ENCODE measurements around the gene CD2.

Gene CD2

DNA sequence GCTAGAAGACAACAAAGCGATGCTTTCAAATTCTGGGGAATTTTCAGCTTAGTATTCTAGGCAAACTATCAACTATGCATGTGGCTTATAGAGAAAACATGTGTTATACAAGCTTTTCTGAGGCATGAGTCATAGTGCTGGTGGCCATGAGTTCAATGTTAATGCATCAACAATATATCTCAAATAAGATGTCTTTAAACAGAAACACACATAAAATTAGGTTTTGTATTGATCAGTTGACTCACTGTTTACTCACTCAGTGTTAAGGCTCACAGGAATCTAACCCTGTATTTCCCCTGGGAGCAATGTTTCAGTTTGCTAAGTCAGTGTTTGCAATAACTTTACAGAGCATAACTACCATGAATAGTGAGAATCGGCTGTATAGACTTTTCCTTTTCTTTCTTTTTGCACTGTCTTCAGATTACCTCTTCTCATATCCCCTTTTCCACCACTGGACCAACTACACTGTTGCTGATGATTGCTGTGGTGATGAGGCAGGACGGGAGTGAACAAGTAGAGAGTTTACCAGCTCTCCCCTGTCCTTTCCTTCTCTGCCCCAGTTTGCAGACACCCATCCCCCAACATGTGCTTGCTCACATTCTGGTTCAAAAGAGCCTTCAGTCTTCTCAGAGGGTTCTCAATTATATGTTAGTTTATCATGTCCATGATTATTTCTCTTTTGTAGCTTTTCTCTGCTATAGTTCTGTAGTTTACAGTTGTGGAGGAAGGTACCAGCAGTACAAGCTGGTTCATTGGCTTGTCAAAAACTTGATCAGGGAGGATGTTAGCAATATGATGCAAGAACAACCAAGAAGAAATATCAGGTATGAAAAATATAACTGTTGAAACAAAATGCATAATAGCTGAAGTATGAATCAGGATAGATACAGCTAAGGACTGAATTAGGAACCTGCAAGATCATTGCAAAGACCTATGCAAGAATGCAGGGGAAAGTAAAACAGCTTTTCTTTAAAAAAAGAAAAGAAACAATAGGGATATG is 23.9 kb downstream of the CD2 start:
- DNase-seq = no peak

DNA sequence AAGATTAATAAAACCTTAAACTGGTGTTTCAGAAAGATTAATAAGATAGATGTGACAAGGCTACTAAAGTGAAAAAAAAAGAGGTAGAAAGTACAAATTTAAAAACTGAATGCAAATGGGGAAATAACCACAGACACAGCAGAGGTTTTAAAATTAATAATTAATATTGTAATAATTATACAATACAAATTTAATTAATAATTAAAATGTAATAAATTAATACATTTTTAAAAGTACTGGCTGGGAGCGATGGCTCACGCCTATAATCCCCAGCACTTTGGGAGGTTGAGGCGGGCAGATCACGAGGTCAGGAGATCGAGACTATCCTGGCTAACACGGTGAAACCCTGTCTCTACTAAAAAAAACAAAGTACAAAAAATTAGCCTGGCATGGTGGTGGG is 26.8 kb downstream of the CD2 start:
- ATAC-seq = no peak
- no peak for DNase-seq

More for the DNA sequence above, 23.9 kb downstream of the CD2 start:
- peak; percentile 46 for ATAC-seq

DNA sequence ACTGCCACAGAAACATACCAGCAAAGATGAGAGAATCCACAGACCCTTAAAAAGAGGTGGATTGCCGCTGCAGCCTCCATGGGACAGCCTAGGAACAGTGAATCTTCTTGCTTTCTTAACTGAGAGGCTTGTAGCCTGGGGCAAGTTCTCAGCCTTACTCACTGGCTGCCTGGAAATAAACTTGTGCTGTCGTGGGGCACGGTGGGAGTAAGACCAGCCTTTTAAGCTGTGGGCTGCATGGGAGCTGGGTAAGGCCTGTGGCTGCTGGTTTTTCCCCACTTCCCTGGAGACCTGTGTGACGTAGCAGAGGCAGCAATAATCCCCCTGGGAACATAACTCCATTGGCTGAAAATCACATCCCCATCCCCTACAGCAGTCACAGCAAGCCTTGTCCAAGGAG is 30.8 kb downstream of the CD2 start:
- DNase-seq (no peak), ATAC-seq (no peak)

DNA sequence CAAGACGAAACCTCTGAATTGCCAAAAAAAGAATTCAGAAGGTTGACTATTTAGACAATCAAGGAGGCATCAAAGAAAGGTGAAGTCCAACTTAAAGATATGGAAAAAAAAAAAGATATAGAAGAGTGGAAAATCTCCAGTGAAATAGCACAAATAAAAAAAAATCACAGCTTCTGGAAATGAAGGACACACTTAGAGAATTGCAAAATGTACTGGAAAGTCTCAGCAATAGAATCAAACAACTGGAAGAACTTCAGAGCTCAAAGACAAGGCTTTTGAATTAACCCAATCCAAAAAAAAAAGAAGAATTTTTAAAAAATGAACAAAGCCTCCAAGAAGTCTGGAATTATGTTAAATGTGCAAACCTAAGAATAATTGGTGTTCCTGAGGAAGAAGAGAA is 31.8 kb downstream of the CD2 start:
- ATAC-seq = no peak

DNA sequence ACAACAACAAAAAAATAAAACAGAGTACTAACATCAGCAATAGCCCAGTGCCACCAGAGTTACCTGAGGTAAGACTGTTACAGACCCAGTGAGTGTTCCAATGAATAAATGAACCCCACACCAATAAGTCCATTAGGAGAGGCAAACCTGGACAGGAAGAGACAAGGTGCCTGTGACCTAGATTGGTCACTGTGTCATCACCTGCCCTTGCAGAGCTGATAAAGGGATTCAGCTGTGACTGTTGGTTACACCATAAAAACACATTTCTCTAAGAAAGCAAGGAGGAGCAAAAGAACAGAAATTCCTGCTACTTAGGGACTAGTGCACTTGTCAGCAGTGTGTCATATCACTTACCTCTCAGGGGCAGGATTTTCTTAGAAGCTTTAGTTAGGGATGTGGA is 37.5 kb downstream of the CD2 start:
- ATAC-seq (peak; percentile 36), DNase-seq (no peak)

More for the DNA sequence above, 31.8 kb downstream of the CD2 start:
- DNase-seq = no peak

DNA sequence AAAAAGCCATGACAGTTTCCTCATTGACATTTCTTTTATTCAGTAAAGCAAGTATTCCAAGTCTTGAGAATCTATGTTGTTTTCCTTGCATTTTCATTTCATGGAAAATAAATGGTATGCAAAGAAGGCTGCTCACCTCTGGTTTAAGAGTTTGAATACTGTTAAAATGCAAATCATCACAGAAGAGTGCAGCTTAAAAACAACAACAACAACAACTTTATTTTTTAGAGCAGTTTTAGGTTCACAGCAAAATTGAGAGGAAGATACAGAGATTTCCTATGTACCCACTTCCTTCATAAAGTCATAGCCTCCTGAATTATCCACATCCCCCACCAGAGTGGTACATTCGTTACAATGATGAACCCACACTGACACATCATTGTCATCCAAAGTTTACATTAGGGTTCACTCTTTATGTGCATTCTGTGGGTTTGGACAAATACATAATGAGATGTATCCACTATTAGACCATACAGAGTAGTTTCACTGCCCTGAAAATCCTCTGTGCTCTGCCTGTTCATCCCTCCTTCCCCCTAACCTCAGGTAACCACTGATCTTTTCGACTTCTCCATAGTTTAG is 39.2 kb downstream of the CD2 start:
- ATAC-seq (no peak), DNase-seq (no peak)

DNA sequence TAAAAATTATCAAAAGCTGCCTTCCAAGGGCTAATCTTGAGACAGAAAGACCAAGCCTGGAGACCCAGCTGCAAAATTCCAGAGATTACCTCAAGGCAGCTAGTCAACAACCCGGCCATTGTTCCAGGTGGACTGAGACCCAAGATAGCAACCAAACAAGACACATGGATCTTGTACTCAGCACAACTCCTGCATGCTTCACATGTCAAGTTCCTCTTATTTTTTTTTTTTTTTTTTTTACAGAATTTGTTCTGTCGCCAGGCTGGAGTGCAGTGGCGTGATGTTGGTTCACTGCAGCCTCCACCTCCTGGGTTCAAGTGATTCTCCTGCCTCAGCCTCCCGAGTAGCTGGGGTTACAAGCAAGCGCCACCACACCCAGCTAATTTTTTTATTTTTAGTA is 40.1 kb downstream of the CD2 start:
- DNase-seq (no peak), ATAC-seq (no peak)

DNA sequence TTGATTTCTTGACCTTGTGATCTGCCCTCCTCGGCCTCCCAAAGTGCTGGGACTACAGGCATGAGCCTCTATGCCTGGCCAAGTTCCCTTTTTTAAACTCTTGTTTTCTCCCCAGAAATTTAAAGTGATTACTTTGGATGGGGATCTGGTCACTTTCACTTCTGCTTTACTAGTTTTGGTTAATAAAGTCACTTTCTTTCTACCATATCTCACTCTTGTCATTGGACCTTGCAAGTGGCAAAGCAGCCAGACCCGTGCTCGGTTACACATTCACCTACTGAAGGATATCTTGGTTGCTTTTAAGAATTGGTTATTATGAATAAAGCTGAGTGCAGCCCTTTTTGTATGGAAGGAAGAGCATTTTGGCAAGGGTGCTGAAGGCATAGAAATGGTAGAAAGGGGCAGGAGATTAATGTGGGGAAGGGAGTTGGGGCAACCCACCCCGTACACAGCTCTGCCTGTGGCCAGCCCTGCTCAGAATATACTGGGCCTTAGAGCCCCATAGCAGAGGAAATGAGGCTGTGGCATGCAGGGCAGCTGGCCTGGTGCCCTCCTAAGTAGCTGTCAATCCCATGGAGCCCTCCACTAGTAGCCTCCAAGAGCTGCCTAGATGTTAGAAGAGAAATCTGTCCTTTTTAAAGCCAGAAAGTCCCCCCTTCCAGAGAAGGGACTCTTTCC is 40.7 kb downstream of the CD2 start:
- DNase-seq = no peak

DNA sequence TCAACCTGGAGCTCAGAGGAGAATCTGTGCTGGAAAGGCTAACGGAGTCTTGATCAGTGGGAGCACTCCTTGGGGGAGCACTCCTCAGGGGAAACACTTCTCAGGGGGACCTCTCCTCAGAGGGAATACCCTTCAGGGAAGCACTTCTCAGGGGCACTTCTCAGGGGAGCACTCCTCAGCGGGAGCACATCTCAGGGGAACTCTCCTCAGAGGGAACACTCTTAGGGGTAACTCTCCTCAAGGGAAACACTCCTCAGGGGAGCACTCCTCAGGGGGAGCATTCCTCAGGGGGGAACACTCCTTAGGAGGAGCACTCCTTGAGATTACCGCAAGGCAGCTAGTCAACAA is 41.2 kb downstream of the CD2 start:
- ATAC-seq (no peak), DNase-seq (no peak)

More for the DNA sequence above, 40.7 kb downstream of the CD2 start:
- ATAC-seq = no peak

DNA sequence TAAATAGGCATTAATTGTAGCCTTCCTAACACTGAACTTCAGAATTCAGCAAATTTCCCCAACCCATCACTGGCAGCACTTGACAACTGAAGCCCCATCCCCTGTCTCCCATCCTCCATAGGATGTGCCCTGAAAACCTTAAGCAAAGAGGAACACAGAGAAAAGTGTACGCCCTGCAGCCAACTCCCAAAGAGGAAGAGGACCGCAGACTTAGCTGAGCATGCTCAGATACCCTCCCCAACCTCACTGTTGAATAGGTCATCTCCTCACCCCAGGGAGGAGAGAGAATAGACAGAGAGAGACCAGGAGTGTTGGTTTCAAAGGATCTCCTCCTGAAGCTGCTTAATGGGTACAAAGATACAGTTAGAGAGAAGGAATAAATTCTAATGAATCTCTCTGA is 50.5 kb downstream of the CD2 start:
- DNase-seq (peak; percentile 44), ATAC-seq (peak; percentile 37)

DNA sequence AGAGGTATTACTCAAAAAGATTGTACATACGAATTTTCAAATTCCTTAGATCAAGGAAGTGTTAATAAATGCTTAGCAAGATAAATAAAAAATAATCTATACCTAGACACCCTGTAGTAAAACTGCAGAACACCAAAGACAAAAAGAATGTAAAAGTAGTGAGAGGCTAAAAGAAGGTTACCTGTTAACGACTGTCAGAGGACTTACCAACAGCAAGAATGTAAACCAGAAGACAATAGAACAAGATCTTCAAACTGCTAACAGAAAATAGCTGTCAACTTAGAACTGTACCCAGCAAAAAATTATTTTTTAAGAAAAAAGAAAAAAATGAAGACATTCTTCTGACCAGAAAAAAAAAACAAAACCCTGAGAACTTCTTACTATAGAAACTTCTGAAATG is 51.2 kb downstream of the CD2 start:
- ATAC-seq = no peak
- no peak for DNase-seq

DNA sequence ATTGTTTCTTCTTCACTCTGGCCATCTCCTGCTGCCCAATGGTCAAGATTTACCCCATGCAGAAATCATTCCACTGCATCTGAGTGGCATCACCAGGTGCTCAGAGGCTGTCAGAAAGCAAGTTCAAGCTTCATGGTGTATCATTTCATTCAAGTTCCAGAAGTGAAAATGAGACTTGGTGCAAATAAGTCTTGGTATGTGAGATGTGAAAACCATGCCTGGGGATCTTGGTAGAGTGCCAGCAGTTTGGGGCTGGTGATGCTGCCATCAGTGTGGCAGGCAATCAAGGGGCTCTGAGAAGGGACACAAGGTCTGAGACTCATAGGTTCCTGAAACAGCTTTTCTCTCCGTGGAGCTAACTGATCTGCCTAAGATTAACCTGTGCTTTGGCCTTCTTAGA is 52.0 kb downstream of the CD2 start:
- ATAC-seq = peak; percentile 72
- DNase-seq = peak; percentile 82

DNA sequence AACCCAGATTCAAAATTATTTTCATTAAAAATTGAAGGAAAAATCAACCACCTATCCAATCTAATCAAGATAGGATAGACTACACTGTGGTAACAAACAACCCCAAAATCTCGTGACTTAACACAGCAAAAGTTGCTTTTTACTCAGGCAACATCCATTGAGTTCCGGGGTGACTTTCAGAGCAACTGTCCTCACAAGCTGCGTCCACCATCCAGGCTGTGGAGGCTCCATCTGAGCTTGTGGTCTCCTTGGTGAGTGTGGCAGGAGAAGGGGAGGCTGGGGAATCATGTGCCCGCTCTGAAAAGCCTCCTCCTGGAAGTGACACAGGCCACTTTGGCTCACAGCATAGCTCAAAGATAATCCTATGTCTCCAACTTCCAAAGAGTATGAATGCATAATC is 52.4 kb downstream of the CD2 start:
- DNase-seq (no peak), ATAC-seq (peak; percentile 0)

DNA sequence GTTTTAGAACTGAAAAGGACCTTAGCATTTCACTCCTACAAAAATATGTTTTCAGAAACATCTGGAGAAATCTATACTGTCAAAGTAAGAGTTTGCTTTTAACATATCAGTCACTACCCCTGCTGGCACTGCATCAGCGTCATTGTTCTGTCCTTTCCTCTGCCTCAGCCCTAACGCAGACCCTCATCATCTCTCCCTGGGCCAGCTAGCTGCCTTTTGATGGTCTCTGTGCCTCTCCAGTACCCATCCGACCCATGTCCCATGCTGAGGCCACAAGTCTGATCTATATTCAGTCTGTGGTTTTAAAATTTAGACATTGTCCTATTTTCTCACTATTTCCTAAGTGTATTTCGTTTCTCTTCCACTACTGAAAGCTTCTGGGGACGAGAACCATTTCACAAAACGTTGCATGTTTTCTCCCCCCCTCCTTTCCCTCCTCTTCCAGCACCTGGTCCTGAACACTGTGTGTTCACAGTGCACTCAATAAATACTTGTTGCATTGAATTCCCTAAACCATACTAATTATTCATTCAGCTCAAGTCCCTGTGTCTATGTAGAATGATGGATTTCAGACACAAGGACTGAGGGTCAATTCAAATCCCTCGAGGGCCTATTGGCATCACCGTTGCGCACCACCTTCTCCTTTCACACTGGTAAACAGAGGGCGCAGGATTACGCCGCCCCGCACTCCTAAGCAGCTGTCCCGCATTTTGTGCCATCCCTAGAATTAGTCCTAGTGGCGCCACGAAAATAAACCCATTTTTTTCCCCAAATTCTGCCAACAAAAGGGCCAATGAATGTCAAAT is 53.4 kb downstream of the CD2 start:
- DNase-seq = no peak
- no peak for ATAC-seq

DNA sequence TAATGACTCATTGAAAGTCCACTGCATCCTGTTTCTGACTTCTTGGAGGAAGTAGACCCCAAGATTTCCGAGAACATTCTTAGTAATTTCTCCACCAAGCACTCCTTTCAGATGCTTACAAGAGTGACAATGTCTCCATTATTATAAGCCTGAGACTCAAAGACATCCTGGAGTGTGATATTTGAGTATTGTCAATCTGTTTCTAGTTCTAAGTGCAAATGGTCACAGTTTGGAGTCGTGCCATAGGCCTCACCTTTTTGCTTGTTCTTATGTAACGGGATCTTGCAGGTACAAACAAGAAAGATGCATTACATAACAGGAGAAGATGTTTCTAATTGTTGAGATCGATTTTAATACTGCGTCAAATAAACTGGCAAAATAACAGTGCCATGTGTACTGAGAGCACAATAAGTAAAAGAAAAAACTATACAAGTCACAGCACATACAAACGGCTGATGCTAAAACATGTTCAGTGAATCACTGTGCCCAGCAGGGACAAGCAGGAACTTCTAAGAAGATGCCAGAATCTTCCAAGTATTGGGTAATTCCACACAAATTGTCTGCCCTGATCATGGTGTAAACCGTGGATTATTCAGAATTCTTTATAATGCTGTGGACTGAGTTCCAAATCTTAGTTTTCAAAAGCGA is 54.1 kb downstream of the CD2 start:
- no peak for DNase-seq
- ATAC-seq = no peak

DNA sequence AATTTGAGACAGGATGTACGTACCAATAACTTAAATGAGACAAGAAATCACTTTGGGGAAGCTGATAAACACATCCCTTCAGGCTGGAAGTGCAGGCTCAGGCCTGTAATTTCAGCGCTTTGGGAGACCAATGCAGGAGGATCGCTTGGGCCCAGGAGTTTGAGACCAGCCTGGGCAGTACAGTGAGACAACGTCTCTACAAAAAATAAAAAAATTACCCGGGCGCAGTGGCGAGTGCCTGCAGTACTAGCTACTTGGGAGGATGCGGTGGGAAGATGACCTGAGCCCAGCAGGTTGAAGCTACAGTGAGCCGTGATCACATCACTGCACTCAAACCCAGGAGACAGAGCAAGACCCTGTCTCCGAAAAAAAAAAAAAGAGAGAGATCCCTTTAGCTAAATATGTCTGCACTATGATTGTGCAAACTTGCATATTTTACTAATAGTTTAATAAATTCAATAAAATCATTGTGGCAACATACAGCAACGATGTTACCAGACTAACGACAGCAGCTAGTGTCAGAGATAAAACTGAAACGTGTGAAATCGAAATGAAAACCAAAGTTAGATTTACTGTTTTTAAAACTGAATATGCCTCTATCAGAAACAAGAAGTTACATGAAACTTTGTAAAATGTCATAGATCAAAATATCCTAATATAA is 54.7 kb downstream of the CD2 start:
- ATAC-seq (no peak), DNase-seq (no peak)

DNA sequence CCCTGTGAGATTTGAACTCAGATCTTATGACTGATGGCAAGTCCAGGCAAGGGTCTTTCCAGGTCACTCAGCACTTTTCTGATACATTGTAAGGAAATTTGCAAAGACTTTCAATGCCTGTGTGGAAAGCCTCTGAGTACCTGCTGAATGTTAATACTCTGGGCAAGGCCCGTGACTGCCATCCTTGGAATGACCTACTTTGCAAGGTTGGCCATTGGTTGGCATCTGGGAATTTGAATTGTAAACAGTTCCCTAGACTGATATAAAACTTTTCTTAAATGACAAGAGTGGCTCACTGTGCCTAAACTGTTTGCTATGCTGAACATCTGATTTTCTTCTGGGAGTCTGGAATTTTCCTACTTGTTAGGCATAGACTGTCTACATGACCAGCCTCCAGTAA is 57.1 kb downstream of the CD2 start:
- DNase-seq (no peak), ATAC-seq (no peak)

DNA sequence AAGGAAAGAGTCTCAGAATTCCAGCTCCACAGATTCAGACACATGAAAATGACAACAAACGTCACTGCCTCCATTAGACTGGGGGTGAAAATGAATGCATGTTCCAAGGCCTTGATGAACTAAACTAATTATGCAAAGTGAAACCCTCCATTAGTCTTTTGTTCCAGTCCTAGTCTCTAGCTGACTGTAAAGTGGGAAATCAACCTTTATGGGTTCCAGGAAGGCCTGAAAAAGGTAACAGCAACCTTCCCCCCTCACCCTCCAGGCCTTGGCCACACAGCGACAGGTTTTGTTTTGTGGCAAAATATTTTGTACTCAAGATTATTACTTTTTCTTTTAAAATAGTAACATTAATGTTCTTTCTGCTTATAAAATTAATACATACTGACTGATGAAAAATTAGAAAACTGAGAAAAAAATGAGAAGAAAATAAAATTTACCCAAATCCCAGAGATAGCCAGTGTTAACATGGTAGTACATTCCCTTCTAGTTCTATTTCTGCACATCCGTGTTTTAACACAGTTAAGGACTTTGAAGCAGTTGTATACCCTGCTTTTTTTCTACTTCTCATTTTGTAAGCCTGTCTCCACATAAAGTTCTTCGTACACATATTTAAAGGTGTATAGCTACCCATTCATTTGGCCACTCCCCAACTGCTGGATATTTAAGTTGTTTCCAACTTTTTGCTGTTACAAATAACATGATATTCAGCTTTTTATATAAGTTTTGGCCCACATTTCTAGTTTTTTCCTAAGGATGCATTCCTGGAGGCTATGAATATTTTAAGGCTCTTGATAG is 60.9 kb downstream of the CD2 start:
- DNase-seq (peak; percentile 52), ATAC-seq (peak; percentile 71)

DNA sequence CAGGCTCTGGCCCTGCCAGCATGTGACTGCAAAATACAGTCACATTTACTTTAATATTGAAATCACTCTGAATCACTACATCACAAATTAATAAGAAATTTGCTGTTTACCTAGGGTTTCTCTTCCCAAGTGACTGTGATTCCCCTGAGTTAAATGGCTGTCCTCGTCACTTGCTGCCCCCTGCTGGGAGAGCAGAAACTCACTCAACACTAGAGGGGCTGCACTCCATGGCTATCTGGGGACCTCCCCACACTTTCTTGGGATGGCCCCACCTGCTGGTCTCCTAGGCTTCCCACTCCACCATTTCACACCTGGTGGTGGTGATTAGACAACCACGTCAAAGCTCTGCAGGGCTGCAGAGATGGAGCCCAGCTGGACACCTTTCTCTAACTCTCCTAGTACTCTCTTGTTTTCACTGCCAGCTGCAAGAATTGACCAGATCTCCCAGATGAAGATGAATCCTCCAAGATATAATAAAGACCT is 63.4 kb downstream of the CD2 start:
- peak; percentile 73 for ATAC-seq
- DNase-seq = peak; percentile 87
